T-helper 9 cell (primary cell): ENCODE results near the gene PHYH.
"Not testable (repeated sequence)": the region's sequence is repeated elsewhere in the genome, so short reads cannot be mapped to it uniquely, and the experiment has no call there.

Experiments used
- DNase-seq: peaks from one replicate; pipeline ENCODE4 v3.0.0-alpha.2; 2020
- total RNA-seq, 2 donors: gene quantifications; one replicate each; lab custom pipeline; 2026; lab: John Stamatoyannopoulos, UW

The PHYH gene
- total RNA-seq: 8.5 to 15.2 reads per million in 2 donors

DNA sequence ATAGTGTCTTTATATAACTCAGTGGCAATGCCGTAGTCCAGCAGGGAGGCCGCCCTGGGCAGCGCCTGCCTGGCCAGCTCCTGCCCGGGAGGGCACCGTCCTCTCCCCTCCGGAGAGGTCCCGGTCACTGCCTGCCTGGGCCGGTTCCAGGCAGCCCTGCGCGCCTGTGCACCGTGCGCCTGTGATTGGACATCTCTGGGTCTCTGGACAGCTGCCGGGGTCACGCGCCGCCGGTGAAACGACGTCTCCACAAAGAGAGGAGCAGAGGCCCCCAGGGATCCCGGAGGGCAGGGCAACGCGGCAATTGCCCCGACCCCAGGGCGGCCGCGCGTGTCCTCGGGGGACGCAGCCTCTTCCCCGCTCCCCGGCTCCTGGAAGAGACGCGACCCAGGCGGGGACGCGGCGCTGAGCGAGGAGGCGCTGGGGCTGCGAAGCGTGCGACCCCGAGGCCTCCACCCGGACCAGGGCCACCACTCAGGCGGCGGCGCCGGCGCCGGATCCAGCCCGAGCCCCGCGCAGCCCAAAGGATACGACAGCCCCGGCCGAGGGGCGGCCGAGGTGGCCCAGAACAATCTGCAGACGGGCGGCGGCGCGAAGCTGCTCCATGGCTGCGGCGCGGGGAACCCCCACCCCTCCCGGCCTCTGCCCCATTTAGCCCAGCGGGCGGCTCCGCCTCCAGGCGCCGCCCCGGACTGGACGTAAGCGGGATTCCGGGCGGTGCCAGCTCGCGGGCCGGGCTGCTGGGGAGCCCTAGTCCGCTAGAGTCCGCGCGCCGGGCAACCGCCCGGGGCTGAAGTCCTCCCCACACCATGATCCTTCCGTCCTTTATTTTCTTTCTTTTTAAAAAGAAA is at the start of gene PHYH:
PHYH (minus strand) TSS at position 628 of the 851 bp plus-strand sequence; CDS start at position 606, 22 bp downstream.
- DNase-seq: peak; percentile 83

DNA sequence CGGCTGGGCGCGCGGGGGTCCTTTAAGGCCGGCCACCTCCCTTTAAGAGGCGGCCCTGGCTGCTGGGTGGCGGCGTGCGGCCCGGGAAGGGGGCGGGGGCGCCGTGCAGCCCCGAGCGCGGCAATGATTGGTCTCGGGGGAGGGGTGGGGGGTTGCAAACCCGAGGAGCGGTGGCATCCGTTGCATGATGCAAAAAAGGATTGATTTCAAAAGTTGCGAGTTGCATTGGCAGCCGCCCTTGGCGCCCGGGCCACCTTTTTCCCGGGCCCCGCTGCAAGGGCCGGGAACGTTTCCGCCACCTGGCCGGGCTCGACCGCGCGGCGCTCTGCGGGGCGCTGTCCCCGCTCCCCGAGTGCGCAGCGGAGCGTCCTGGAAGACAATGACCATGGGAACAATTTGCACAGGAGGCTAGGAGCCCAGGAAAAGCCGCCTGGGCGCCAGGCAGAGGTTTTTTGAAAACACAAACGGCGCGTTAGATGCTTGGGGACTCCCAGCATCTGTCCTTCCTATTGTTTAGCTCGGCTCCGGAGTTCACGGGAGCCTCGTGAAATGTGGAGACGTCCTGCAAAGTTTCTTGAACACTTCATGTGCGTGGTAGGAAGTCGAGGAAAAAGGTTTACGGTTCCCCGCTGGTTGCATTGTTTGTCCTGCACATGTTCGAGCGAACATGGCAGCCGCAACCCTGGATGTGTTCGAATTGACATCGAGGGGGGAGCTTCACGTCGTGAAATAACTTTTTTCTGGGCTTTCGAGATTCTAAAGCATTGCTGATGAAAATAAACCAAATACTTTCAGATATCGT is 48.6 kb upstream of the PHYH start, which contains the start of gene SEPHS1:
SEPHS1 (minus strand) TSS at position 78 of the 802 bp plus-strand sequence. CDS start 3,343 bp downstream, outside the sequence.
- peak; percentile 73 for DNase-seq

GRCh38 chr10:13347500-13348156 is 47.8 kb upstream of the PHYH start:
- DNase-seq: peak; percentile 69

- DNase-seq: no peak
These were observed 47.2 kb upstream of the PHYH start for GRCh38 chr10:13347043-13347499.

DNA sequence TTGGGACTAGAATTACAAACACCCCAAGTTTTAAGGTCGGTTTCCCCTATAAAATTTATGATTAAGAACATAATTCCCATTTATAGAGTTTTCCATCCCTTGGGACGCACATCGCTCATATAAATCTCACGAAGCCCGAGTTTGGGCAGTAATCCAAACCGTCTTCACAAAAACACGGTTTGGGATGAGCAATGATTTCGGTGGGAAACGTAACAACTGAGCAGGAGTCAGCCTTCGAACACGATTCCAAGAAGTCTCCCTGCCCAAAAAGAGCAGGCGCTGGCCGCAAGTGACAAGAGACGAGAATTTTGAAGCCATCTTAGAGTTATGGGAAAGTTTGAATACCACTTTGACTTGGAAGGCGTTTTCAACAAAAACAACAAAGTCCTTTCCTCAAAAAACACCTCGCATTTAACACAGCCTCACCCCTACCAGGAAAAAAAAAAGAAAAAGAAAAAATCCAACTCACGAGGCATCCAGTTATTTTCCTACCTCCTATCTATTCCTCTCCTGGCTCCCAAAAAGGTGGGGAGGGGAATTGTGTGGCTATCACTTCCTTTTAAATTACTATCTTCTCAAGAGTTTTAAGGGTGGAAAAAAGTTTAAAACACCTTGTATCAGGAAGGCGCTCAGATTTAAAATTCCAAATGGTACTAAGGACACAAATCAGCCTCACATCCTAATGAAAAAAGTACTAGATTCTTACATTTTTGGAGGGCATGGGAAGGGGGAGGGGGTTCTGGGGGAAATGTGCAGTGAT is 46.6 kb upstream of the PHYH start:
- no peak for DNase-seq

DNA sequence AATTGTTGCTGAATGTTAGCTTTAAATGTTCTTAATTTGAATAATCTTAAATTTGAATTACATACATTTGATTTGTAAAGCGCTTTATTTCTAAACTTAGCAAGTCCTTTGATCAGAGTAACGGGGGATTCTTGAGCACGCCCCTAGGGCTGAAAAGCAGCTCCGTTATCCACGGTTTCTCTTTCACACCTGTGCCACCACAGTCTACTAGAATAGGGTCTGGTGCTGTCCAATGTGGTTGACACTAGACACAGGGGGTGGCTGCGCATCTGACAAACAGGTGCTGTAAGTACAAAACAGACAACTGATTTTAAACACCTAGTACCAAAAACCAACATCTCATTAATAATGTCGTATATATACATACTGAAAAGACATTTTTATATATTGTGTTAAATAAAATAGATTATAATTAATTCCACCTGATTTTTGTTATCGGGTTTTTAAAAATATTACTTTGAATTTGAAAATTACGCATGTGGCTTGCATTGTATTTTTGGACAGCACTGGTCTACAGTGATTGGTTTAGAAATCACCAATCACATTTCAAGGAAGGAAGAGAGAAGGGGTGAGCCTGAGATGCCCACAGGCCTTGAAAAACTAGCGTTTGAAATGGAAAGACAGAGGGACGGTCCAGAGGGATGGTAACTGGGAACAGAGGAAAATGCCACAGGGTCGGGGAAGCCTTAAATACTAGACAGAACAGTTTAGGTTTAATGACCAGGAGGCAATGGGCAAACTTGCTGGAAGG is 40.9 kb upstream of the PHYH start:
- DNase-seq: no peak

DNA sequence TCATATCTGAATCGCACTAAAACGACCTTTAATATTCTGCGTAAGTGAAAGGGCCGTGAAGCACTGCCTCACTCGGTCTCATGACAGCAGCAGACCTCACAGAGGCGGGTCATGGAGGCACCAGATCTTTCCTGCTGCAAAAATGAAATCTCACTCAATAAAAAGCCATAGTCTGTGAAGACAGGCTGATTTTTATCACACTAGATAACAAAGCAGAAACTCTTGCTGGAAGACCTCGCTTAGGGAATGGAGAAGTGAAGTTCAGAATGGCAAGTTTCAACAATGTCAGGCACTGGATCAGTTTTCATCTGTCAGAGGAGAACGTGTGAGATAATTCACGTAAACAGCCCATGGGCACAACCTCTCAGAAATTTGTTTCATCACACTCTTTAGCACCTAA is 40.2 kb upstream of the PHYH start:
- DNase-seq: no peak

DNA sequence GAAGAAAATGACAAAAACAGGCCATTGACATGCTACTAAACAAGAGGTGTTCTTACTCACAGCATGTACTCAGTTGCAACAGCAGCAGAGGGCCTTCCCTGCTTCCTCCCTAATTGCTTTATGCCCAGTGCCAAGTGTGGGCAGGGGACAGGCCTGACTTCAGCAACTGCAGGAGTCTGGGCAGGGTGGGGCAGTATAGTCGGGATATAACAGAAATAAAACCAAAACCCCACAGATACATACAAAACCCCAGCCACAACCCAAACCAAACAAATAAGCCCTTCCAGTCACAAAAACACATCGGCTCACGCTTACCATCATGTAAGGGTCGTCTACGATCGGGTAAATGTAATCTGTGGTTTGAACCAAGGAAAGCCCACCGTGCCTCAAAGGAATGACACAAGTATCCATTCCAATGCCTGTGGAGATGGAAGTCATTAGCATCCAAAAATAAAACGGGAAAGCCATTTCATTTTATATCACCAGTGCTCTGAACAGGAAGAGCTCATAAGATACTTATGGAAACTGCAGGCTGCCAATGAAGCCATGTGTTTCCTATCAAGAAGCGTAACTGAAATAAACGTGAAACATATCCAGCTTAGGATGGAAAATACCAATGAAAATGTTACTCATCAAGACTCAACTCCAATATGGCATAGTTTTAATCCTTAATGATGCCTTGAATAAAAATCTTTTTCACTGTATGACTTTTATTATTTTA is 38.7 kb upstream of the PHYH start:
- DNase-seq: no peak

- no peak for DNase-seq
These were observed 37.9 kb upstream of the PHYH start for GRCh38 chr10:13337827-13338196.

- DNase-seq: no peak
These were observed 37.4 kb upstream of the PHYH start for GRCh38 chr10:13337128-13337826.

DNA sequence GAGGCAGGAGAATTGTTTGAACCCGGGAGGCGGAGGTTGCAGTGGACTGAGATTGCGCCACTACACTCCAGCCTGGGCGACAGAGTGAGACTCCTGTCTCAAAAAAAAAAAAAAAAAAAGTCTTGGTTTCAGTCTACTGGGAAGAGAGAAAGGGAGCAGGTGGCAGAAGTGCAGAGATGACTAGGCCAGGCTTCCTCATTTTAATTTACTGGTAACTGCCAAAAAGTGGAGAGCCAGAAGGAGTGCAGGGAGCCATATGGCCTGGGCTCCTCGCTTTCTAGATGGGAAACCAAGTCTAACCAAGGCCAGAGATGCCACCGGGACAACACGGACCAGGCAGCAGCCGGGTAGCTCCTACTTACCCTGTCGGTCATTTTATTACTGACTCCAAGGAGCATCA is 36.0 kb upstream of the PHYH start:
- no peak for DNase-seq

DNA sequence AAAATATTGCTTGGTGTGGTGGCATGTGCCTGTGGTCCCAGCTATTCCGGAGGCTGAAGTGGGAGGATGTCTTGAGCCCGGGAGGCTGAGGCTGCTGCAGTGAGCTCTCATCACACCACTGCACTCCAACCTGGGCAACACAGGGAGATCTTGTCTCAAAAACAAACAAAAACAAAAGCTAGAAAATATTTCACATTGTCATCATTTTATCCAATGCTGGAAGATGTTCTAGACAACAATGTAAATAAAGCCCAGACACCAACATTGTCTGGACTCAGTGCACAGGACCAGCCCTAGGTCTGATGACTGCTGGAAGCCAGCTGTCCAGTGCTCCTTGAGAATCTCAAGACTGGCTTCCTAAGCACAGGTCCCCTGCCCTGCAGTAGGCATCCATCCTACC is 34.7 kb upstream of the PHYH start:
- DNase-seq: no peak

- no peak for DNase-seq
These were observed 31.8 kb upstream of the PHYH start for GRCh38 chr10:13331646-13332045.

- not testable (repeated sequence) for DNase-seq
These were observed 31.1 kb upstream of the PHYH start for GRCh38 chr10:13330980-13331379.

GRCh38 chr10:13329565-13329964 is 29.7 kb upstream of the PHYH start:
- DNase-seq: no peak

DNA sequence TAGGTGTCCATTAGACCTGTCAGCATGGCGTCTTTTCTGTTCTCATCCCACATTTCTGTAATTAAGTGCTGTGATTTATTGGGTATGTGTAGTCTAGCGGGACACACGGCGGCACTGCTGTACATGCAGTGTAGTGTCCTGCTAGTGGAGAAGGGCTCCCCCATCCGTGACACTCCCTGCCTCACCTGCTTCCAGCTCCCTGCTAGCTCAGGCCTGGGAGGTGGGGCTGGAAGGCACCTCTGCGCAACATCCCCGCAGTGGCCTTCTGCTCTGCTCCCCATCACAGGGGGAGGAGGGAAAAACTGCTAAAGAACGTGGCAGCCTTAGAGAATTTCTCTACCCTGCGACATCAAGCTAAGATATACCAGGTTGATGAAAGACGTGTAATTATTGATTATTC is 28.7 kb upstream of the PHYH start:
- no peak for DNase-seq

DNA sequence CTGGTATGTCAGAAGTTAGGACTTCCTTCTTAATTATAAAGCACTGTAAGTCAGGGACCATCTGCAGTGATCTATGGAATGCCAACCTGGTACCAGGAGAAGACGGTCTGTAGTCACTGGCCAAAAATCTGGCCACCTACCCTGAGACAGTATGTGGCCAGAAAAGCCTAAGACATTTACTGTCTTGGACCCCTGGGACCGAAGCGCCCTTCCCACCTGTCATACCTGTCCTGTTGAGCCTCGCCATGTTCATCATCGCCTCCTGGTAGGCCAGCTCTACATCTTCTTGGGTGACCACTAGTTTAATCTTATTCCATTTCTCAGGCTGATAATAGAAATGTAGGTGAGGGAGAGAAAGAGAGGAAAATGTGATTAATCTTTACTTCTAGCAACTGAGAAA is 28.3 kb upstream of the PHYH start:
- no peak for DNase-seq

GRCh38 chr10:13327534-13327933 is 27.7 kb upstream of the PHYH start:
- no peak for DNase-seq

- no peak for DNase-seq
These were observed 22.8 kb upstream of the PHYH start for GRCh38 chr10:13322615-13323148.

DNA sequence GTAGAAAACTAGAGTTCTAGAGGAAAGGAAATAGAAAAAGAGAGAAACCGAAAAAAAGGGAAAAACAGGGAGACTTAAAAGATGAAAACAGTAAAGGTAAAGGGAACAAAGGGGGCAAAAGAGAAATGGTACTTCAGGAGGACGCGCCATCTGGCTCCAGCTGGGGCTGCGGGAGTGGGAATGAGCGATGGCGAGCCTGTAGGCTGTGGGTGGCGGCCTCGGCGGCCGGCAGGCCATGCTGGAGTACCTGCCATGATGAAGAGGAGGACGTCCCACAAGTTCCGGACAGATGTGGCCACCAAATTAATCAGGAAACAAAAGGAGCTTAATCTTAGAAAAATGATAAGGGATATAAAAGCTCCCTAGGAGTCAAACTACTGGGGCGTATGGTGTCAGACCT is 21.7 kb upstream of the PHYH start:
- DNase-seq: no peak
